Measurements from ENCODE around the gene ZEB1.
A peak's percentile ranks its signal among the peaks of the same experiment; 100 is the strongest.

Gene ZEB1

GRCh38 chr10:31318854-31319601 lies at the start of gene ZEB1:
Gene ZEB1 (plus strand): TSS chr10:31319216. CDS start chr10:31319235, 19 bp downstream.
- Mint-ChIP-seq H3K4me3 (peak within 1 kb of the TSS; percentile 83), H3K9me3 (no peaks in the 10 kb centered on the region), H3K27me3 (peaks cover 54% of the 10 kb centered on the region), H3K4me1 (ENCODE audit: low read depth) (peaks cover 34% of the 10 kb centered on the region), H3K27ac (peak within 1 kb of the TSS; percentile 38), H3K36me3 (ENCODE audit: low read depth) (no peaks in the 10 kb centered on the region)
- intact Hi-C loops (cut with micrococcal nuclease), result no loop called here

GRCh38 chr10:31270954-31271353 lies 48.1 kb upstream of the ZEB1 start:
- Mint-ChIP-seq H3K27me3 (no peaks in the 10 kb centered on the region), H3K27ac (no peak overlapping the region), H3K36me3 (ENCODE audit: low read depth) (no peaks in the 10 kb centered on the region), H3K9me3 (peaks cover 7% of the 10 kb centered on the region), H3K4me3 (no peak overlapping the region), H3K4me1 (ENCODE audit: low read depth) (no peaks in the 10 kb centered on the region)
- intact Hi-C loops (cut with micrococcal nuclease), result no loop called here

- H3K4me3 Mint-ChIP-seq, result no peak overlapping the region
- H3K27me3 Mint-ChIP-seq, result no peaks in the 10 kb centered on the region
- peaks cover 7% of the 10 kb centered on the region for H3K9me3 Mint-ChIP-seq
- H3K4me1 Mint-ChIP-seq (ENCODE audit: low read depth), result no peaks in the 10 kb centered on the region
- no peak overlapping the region for H3K27ac Mint-ChIP-seq
- intact Hi-C loops (cut with micrococcal nuclease), result no loop called here
- H3K36me3 Mint-ChIP-seq (ENCODE audit: low read depth), result no peaks in the 10 kb centered on the region
Observed at GRCh38 chr10:31272841-31273240, 46.2 kb upstream of the ZEB1 start.

GRCh38 chr10:31273789-31274188 lies 45.2 kb upstream of the ZEB1 start:
- Mint-ChIP-seq H3K4me1 (ENCODE audit: low read depth) (no peaks in the 10 kb centered on the region), H3K27ac (no peak overlapping the region), H3K9me3 (peaks cover 7% of the 10 kb centered on the region), H3K4me3 (no peak overlapping the region), H3K27me3 (no peaks in the 10 kb centered on the region), H3K36me3 (ENCODE audit: low read depth) (no peaks in the 10 kb centered on the region)
- intact Hi-C loops (cut with micrococcal nuclease), result no loop called here

- no peaks in the 10 kb centered on the region for H3K36me3 Mint-ChIP-seq (ENCODE audit: low read depth)
- no peaks in the 10 kb centered on the region for H3K27me3 Mint-ChIP-seq
- intact Hi-C loops (cut with micrococcal nuclease), result no loop called here
- H3K9me3 Mint-ChIP-seq, result peaks cover 11% of the 10 kb centered on the region
- no peaks in the 10 kb centered on the region for H3K4me1 Mint-ChIP-seq (ENCODE audit: low read depth)
- H3K27ac Mint-ChIP-seq, result no peak overlapping the region
- H3K4me3 Mint-ChIP-seq, result no peak overlapping the region
Observed at GRCh38 chr10:31274310-31274709, 44.7 kb upstream of the ZEB1 start.

- Mint-ChIP-seq H3K36me3 (ENCODE audit: low read depth) (no peaks in the 10 kb centered on the region), H3K27ac (no peak overlapping the region), H3K4me1 (ENCODE audit: low read depth) (no peaks in the 10 kb centered on the region), H3K27me3 (no peaks in the 10 kb centered on the region), H3K4me3 (no peak overlapping the region), H3K9me3 (peaks cover 19% of the 10 kb centered on the region)
- intact Hi-C loops (cut with micrococcal nuclease), result no loop called here
Observed at GRCh38 chr10:31278279-31278941, 40.6 kb upstream of the ZEB1 start.

GRCh38 chr10:31280972-31281371 lies 38.0 kb upstream of the ZEB1 start:
- no peak overlapping the region for H3K27ac Mint-ChIP-seq
- intact Hi-C loops (cut with micrococcal nuclease), result no loop called here
- H3K27me3 Mint-ChIP-seq, result no peaks in the 10 kb centered on the region

GRCh38 chr10:31288001-31288400 lies 31.0 kb upstream of the ZEB1 start:
- intact Hi-C loops (cut with micrococcal nuclease), result no loop called here
- no peaks in the 10 kb centered on the region for H3K9me3 Mint-ChIP-seq

More at GRCh38 chr10:31280972-31281371, 38.0 kb upstream of the ZEB1 start:
- Mint-ChIP-seq H3K4me3 (no peak overlapping the region), H3K36me3 (ENCODE audit: low read depth) (no peaks in the 10 kb centered on the region), H3K9me3 (peaks cover 19% of the 10 kb centered on the region), H3K4me1 (ENCODE audit: low read depth) (no peaks in the 10 kb centered on the region)

GRCh38 chr10:31288962-31289361 lies 30.1 kb upstream of the ZEB1 start:
- Mint-ChIP-seq H3K4me1 (ENCODE audit: low read depth) (no peaks in the 10 kb centered on the region), H3K36me3 (ENCODE audit: low read depth) (no peaks in the 10 kb centered on the region), H3K27ac (no peak overlapping the region), H3K27me3 (no peaks in the 10 kb centered on the region), H3K4me3 (no peak overlapping the region), H3K9me3 (no peaks in the 10 kb centered on the region)
- intact Hi-C loops (cut with micrococcal nuclease), result no loop called here

More at GRCh38 chr10:31288001-31288400, 31.0 kb upstream of the ZEB1 start:
- no peak overlapping the region for H3K4me3 Mint-ChIP-seq
- no peak overlapping the region for H3K27ac Mint-ChIP-seq
- no peaks in the 10 kb centered on the region for H3K27me3 Mint-ChIP-seq
- H3K36me3 Mint-ChIP-seq (ENCODE audit: low read depth), result no peaks in the 10 kb centered on the region
- H3K4me1 Mint-ChIP-seq (ENCODE audit: low read depth), result no peaks in the 10 kb centered on the region

- intact Hi-C loops (cut with micrococcal nuclease), result no loop called here
- Mint-ChIP-seq H3K27ac (no peak overlapping the region), H3K27me3 (no peaks in the 10 kb centered on the region), H3K36me3 (ENCODE audit: low read depth) (no peaks in the 10 kb centered on the region), H3K4me1 (ENCODE audit: low read depth) (no peaks in the 10 kb centered on the region), H3K9me3 (no peaks in the 10 kb centered on the region), H3K4me3 (no peak overlapping the region)
Observed at GRCh38 chr10:31290386-31290785, 28.6 kb upstream of the ZEB1 start.

GRCh38 chr10:31291123-31291522 lies 27.9 kb upstream of the ZEB1 start:
- no peaks in the 10 kb centered on the region for H3K36me3 Mint-ChIP-seq (ENCODE audit: low read depth)
- no peaks in the 10 kb centered on the region for H3K4me1 Mint-ChIP-seq (ENCODE audit: low read depth)
- no peaks in the 10 kb centered on the region for H3K9me3 Mint-ChIP-seq
- intact Hi-C loops (cut with micrococcal nuclease), result no loop called here
- H3K27ac Mint-ChIP-seq, result no peak overlapping the region
- H3K4me3 Mint-ChIP-seq, result no peak overlapping the region
- no peaks in the 10 kb centered on the region for H3K27me3 Mint-ChIP-seq

- Mint-ChIP-seq H3K4me3 (no peak overlapping the region), H3K9me3 (no peaks in the 10 kb centered on the region), H3K27ac (no peak overlapping the region), H3K27me3 (no peaks in the 10 kb centered on the region), H3K36me3 (ENCODE audit: low read depth) (no peaks in the 10 kb centered on the region), H3K4me1 (ENCODE audit: low read depth) (no peaks in the 10 kb centered on the region)
- intact Hi-C loops (cut with micrococcal nuclease), result no loop called here
Observed at GRCh38 chr10:31294558-31294957, 24.5 kb upstream of the ZEB1 start.

- Mint-ChIP-seq H3K9me3 (no peaks in the 10 kb centered on the region), H3K36me3 (ENCODE audit: low read depth) (no peaks in the 10 kb centered on the region), H3K27me3 (no peaks in the 10 kb centered on the region), H3K27ac (no peak overlapping the region), H3K4me3 (no peak overlapping the region), H3K4me1 (ENCODE audit: low read depth) (no peaks in the 10 kb centered on the region)
- intact Hi-C loops (cut with micrococcal nuclease), result no loop called here
Observed at GRCh38 chr10:31296754-31297153, 22.3 kb upstream of the ZEB1 start.

GRCh38 chr10:31299119-31299518 lies 19.9 kb upstream of the ZEB1 start:
- Mint-ChIP-seq H3K4me1 (ENCODE audit: low read depth) (peaks cover 9% of the 10 kb centered on the region), H3K9me3 (no peaks in the 10 kb centered on the region), H3K36me3 (ENCODE audit: low read depth) (no peaks in the 10 kb centered on the region), H3K27ac (no peak overlapping the region), H3K4me3 (no peak overlapping the region), H3K27me3 (no peaks in the 10 kb centered on the region)
- intact Hi-C loops (cut with micrococcal nuclease), result no loop called here
